HFF-Myc (cell line): Measurements from ENCODE around the gene NT5DC3.

Experiments
- DNase-seq: peaks from one replicate; pipeline ENCODE4 v3.0.0-alpha.2; 2011; ENCODE audit warnings: low read depth; ENCODE audit errors: extremely low read depth
- H3K4me3 ChIP-seq: replicated peaks from 2 replicates; pipeline ENCODE4 v1.5.1; 2011; ENCODE audit warnings: low read depth, mild to moderate bottlenecking, control low read depth, low read length
- TF ChIP-seq, protein P1 (sequence below): IDR thresholded peaks from 2 replicates; pipeline ENCODE4 v1.5.1; 2012; ENCODE audit warnings: mild to moderate bottlenecking, low read depth, low read length, control low read depth; ENCODE audit errors: missing control alignments

Gene NT5DC3

DNA sequence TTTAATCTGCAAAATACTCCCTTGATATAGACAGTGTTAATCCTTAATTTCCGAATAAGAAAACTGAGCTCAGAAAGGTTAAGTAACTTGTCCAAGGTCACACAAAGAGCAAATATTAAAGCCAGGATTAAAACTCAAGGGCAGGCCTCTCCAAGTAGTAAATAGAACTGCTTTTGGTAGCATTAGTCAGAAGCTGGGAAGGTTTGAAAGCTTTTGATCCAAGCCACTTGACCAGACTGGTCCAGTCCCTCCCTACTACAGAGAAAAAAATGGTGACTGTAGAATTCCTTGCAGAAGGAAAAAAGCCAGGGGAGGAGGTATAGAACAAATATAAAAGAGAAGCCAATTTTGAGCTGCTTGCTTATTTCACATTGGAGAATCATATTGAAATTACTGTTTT, 111.5 kb downstream of the NT5DC3 start:
- DNase-seq = no peak
- TF ChIP-seq, protein P1, sequence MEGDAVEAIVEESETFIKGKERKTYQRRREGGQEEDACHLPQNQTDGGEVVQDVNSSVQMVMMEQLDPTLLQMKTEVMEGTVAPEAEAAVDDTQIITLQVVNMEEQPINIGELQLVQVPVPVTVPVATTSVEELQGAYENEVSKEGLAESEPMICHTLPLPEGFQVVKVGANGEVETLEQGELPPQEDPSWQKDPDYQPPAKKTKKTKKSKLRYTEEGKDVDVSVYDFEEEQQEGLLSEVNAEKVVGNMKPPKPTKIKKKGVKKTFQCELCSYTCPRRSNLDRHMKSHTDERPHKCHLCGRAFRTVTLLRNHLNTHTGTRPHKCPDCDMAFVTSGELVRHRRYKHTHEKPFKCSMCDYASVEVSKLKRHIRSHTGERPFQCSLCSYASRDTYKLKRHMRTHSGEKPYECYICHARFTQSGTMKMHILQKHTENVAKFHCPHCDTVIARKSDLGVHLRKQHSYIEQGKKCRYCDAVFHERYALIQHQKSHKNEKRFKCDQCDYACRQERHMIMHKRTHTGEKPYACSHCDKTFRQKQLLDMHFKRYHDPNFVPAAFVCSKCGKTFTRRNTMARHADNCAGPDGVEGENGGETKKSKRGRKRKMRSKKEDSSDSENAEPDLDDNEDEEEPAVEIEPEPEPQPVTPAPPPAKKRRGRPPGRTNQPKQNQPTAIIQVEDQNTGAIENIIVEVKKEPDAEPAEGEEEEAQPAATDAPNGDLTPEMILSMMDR = no peak
- no peak overlapping the region for H3K4me3 ChIP-seq

DNA sequence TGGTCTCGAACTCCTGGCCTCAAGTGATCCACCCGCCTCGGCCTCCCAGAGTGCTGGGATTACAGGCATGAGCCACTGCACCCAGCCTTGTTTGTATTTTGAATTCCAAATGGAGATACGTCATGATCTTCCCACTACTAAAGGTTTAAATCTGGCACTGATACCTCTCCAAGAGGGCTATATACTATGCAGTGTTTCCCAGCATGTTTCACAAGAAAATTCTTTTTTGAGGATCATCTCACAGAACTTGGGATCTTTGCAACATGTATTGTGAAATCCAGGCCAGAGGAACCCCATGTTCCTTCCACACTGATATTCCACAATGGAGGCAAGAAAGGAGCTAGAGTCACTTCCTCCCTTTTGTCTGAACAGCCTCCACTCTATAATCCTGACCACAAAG, 112.7 kb downstream of the NT5DC3 start:
- TF ChIP-seq, protein P1 = no peak
- DNase-seq = no peak
- no peak overlapping the region for H3K4me3 ChIP-seq

DNA sequence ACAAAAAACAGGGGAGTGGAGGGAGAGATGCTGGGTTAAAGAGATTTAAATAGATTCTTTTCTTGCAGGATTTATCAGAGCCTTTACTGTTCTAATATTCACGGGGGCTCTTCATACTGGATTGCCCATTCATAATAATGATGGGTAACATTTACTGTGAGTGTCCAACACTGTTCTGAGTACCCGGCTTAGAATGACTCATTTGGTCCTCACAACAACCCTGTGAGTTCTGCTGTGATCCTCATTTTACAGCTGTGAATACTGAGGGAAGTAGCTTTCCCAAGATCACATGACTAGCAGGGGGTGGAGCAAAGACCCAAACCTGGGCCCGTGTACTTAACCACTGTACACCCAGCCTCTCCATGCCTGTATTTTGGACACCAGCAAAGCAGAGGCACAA, 113.4 kb downstream of the NT5DC3 start:
- H3K4me3 ChIP-seq = no peak overlapping the region
- no peak for DNase-seq
- TF ChIP-seq, protein P1 = no peak

DNA sequence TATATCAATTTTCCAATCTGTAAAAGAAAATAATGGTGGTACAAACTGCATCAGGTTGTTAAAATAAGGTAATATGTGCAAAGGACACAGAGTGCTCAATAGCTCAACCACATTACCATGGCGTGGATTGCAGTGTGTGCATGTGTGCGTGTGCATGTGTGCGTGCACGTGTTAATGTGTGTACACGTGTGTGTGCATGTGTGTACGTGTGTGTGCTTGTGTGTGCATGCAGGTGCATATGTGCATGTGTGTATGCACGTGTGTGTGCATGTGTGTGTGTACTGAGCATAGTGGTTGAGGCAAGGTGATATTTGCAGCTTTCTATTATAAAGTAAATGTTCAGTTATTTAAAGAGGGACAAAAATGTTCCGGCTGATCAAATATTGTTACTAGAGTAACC, 115.6 kb downstream of the NT5DC3 start:
- TF ChIP-seq, protein P1 = no peak
- no peak overlapping the region for H3K4me3 ChIP-seq

More for the DNA sequence above, 115.6 kb downstream of the NT5DC3 start:
- DNase-seq = no peak
